HL-60 (cell line): ENCODE measurements around the gene GNB1.
A peak's percentile ranks its signal among the peaks of the same experiment; 100 is the strongest.

Experiments
- DNase-seq, 2 experiments: peaks; one replicate each; pipeline ENCODE4 v3.0.0-alpha.2; 2010 to 2020; ENCODE audit warnings: low read depth in 1 of 2, low spot score in 1 of 2
- H3K27ac ChIP-seq: fragments of 250-450 bp; sonication (Bioruptor Pico); replicated peaks from 2 replicates; pipeline ENCODE4 v1.5.1; 2020; ENCODE audit warnings: mild to moderate bottlenecking, moderate library complexity
- H3K27me3 ChIP-seq: fragments of 250-450 bp; sonication (Bioruptor Pico); 2 replicates; pipeline ENCODE4 v1.5.1; 2021; ENCODE audit warnings: mild to moderate bottlenecking, moderate library complexity; ENCODE audit not compliant: insufficient read depth, poor library complexity, severe bottlenecking
- H3K4me3 ChIP-seq: replicated peaks from 2 replicates; pipeline ENCODE4 v1.5.1; 2011; ENCODE audit warnings: mild to moderate bottlenecking, control low read depth, low read length; ENCODE audit not compliant: insufficient read depth
- GABPA ChIP-seq: IDR thresholded peaks from 2 replicates; pipeline ENCODE4 v1.6.1; 2012; ENCODE audit warnings: low read depth
- POLR2AphosphoS5 ChIP-seq: IDR thresholded peaks from 2 replicates; pipeline ENCODE4 v1.6.1; 2012; ENCODE audit warnings: low read depth
- SPI1 ChIP-seq: IDR thresholded peaks from 2 replicates; pipeline ENCODE4 v1.6.1; 2012; ENCODE audit warnings: low read depth, mild to moderate bottlenecking, borderline replicate concordance
- TF ChIP-seq, protein P1 (sequence below): IDR thresholded peaks from one replicate; pipeline ENCODE4 v1.5.1; 2011; ENCODE audit warnings: low read length, control low read depth, inconsistent platforms; ENCODE audit not compliant: insufficient read depth
- TF ChIP-seq, protein P2 (sequence below): IDR thresholded peaks from 2 replicates; pipeline ENCODE4 v1.6.1; 2012; ENCODE audit warnings: low read depth; ENCODE audit not compliant: insufficient replicate concordance

The GNB1 gene

DNA sequence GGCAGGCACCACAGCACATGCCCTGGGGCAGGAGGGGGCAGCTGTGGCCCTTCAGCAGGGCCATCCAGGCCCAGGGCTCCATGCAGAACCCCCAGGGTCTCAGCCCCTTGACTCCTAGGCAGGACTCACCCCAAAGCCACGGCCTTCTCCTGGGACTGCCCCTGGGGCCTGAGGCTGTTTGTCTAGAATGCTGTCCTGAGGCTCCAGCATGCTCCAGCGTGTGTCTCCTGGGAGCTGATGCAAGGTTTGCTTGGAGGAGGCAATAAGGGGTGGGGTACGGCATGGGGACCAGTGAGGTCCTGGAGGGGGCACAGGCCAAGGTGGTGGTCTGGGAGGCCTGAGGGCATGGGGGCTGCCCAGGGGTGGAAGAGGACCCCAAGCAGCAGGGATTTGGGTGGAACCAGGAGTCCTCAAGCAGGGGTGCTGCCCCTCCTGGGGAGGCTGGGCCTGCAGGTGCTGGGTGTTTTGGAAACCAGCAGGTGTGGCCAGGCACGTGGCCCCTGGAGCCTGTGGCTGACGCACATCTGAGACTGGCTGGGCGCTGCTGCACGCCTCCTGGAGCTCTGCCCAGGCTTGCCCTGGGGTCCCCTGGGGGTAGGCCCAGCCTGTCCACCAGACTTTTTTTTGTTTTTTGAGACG, 16.3 kb upstream of the GNB1 start:
- TF ChIP-seq, protein P1, sequence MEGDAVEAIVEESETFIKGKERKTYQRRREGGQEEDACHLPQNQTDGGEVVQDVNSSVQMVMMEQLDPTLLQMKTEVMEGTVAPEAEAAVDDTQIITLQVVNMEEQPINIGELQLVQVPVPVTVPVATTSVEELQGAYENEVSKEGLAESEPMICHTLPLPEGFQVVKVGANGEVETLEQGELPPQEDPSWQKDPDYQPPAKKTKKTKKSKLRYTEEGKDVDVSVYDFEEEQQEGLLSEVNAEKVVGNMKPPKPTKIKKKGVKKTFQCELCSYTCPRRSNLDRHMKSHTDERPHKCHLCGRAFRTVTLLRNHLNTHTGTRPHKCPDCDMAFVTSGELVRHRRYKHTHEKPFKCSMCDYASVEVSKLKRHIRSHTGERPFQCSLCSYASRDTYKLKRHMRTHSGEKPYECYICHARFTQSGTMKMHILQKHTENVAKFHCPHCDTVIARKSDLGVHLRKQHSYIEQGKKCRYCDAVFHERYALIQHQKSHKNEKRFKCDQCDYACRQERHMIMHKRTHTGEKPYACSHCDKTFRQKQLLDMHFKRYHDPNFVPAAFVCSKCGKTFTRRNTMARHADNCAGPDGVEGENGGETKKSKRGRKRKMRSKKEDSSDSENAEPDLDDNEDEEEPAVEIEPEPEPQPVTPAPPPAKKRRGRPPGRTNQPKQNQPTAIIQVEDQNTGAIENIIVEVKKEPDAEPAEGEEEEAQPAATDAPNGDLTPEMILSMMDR: no peak
- TF ChIP-seq POLR2AphosphoS5 (no peak), GABPA (no peak)
- no peak for DNase-seq
- Histone ChIP-seq H3K27ac (no peak overlapping the region), H3K4me3 (no peak overlapping the region), H3K27me3 (no peaks in the 10 kb centered on the region)

DNA sequence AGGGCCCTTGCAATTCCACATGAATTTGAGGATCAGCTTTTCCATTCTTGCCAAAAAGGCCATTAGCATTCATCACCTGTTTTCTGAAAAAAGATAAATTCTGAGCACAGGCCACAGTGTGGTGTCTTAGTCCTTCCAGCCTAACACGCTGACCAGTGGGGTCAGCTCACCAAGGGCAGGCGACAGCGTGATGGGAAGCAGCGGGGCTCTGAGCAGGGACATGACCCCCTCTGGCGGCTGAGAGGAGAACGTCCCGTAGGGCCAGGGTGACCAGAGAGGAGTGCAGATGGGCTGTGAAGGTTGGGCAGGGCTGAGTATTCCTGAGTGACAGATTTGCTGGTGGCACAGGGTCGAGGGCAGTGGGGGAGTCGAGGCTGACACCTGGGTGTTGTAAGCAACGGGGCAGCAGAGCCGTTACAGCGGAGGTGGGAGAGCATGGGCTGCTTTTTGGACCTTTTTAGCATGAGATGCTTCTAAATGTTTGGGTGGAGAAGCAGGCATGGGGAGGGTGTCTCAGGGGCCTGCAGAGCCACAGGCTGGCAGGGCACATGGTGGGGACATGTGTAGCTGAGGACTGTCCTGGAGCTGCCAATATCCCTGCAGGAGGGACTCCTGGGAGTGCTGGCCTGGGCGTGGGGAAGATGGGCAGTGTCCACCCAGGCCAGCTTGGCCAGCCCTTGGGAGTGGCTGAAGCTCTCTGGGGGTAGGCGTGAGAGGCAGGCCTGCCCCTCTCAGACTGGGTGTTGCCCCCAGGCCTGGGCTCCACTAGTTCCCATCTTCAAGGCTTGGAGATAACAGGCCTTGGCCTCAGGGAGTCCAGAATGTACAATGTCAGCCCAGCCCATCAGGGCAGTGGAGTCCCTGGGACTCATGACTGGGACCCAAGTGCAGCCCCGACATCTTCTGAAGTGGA, 15.6 kb upstream of the GNB1 start:
- no peak overlapping the region for H3K4me3 ChIP-seq
- DNase-seq: peak in 1 of 2 experiments; percentile 77
- TF ChIP-seq, protein P2, sequence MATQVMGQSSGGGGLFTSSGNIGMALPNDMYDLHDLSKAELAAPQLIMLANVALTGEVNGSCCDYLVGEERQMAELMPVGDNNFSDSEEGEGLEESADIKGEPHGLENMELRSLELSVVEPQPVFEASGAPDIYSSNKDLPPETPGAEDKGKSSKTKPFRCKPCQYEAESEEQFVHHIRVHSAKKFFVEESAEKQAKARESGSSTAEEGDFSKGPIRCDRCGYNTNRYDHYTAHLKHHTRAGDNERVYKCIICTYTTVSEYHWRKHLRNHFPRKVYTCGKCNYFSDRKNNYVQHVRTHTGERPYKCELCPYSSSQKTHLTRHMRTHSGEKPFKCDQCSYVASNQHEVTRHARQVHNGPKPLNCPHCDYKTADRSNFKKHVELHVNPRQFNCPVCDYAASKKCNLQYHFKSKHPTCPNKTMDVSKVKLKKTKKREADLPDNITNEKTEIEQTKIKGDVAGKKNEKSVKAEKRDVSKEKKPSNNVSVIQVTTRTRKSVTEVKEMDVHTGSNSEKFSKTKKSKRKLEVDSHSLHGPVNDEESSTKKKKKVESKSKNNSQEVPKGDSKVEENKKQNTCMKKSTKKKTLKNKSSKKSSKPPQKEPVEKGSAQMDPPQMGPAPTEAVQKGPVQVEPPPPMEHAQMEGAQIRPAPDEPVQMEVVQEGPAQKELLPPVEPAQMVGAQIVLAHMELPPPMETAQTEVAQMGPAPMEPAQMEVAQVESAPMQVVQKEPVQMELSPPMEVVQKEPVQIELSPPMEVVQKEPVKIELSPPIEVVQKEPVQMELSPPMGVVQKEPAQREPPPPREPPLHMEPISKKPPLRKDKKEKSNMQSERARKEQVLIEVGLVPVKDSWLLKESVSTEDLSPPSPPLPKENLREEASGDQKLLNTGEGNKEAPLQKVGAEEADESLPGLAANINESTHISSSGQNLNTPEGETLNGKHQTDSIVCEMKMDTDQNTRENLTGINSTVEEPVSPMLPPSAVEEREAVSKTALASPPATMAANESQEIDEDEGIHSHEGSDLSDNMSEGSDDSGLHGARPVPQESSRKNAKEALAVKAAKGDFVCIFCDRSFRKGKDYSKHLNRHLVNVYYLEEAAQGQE: no peak
- TF ChIP-seq, protein P1: peak; percentile 88
- no peaks in the 10 kb centered on the region for H3K27me3 ChIP-seq
- H3K27ac ChIP-seq: no peak overlapping the region

DNA sequence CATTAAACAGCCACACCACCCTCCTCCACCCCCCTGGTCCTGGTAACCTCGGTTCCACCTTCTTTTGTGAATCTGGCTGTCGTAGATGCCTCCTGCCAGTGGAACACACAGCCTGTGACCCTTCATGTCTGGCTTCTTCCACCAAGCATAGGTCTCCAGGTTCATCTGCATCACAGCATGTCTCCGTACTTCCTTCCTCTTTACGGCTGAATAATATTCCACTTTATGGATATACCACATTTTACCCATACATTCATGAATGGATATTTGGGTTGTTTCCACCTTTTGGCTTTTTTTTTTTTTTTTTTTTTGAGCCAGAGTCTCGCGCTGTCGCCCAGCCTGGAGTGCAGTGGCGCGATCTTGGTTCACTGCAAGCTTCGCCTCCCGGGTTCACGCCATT, 12.3 kb upstream of the GNB1 start:
- H3K4me3 ChIP-seq: no peak overlapping the region
- H3K27me3 ChIP-seq: no peaks in the 10 kb centered on the region
- no peak for DNase-seq
- TF ChIP-seq, protein P1: no peak
- TF ChIP-seq, protein P2: no peak
- TF ChIP-seq SPI1: no peak
- TF ChIP-seq POLR2AphosphoS5: no peak
- TF ChIP-seq GABPA: no peak
- no peak overlapping the region for H3K27ac ChIP-seq
